K562 (cell line): ENCODE data around the gene WDR81. TPM values are rescaled to one million over a fixed set of nuclear protein-coding genes. Genes with fewer than 3 reads are reported as not detected.
A peak's percentile ranks its signal among the peaks of the same experiment; 100 is the strongest.

Experiments used
- BACH1 ChIP-seq: fragments of 200-800 bp; sonication (Bioruptor generic); IDR thresholded peaks from 2 replicates; pipeline ENCODE4 v1.6.1; 2016; ENCODE audit warnings: missing genetic modification characterization, missing compliant biosample characterization
- EP400 ChIP-seq: fragments of 450-650 bp; IDR thresholded peaks from 2 replicates; pipeline ENCODE4 v1.6.1; 2017; ENCODE audit warnings: antibody characterized with exemption, mild to moderate bottlenecking, moderate library complexity
- NR2C2 ChIP-seq, 2 experiments: fragments of 200-800 bp in 1 of 2; sonication (Bioruptor generic) in 1 of 2; sonication (generic) in 1 of 2; formaldehyde crosslinking in 1 of 2; IDR thresholded peaks; 2 replicates each; pipeline versions ENCODE4 v1.6.1 to v1.8.0; 2016 to 2022; ENCODE audit warnings: mild to moderate bottlenecking in 1 of 2, missing compliant biosample characterization in 1 of 2, missing genetic modification characterization in 1 of 2, missing genetic modification reagents in 1 of 2
- SMARCA4 ChIP-seq: fragments of 450-650 bp; IDR thresholded peaks from 2 replicates; pipeline ENCODE4 v1.6.1; 2016
- ZEB2 ChIP-seq: fragments of 450-650 bp; IDR thresholded peaks from 2 replicates; pipeline ENCODE4 v1.6.1; 2016
- polyA plus RNA-seq, 8 experiments: library from polyadenylated mRNA; depleted of rRNA in 4 of 8; stranded (reverse) in 5 of 8; unstranded in 3 of 8; fragments of >200 nt; fragmentation: Nextera tagmentation in 2 of 8; fragmentation: Illumina TruSeq in 1 of 8; extraction: Ambion mirVana in 2 of 8; extraction: Trizol in 1 of 8; gene quantifications; 2 replicates each; pipeline versions ENCODE4 v1.2.1 to v1.2.3, GENCODE V29; 2011 to 2014; ENCODE audit warnings: inconsistent platforms in 1 of 8, missing spikeins in 1 of 8
- total RNA-seq, 7 experiments: library from RNA; depleted of rRNA in 6 of 7; stranded (reverse); fragments of >200 nt in 6 of 7; fragmentation: Illumina TruSeq in 2 of 7; extraction: Trizol in 2 of 7; gene quantifications; 2 replicates each; pipeline versions ENCODE4 v1.2.1 to v1.2.3, GENCODE V29; 2011 to 2021; ENCODE audit warnings: low replicate concordance in 1 of 7
- TF ChIP-seq, protein P1 (sequence below), 2 experiments: IDR thresholded peaks; 2 replicates each; pipeline ENCODE4 v1.6.1; 2012; ENCODE audit warnings: improper control_type of control experiment in 2 of 2, low read depth in 2 of 2, low read length in 2 of 2, borderline replicate concordance in 1 of 2
- TF ChIP-seq, protein P2 (sequence below): fragments of 150-350 bp; conservative IDR thresholded peaks from 2 replicates; pipeline ENCODE4 v1.6.1; 2014; ENCODE audit warnings: low read length
- TF ChIP-seq, protein P3 (sequence below), 2 experiments: fragments of 450-650 bp; formaldehyde crosslinking in 1 of 2; IDR thresholded peaks; 2 replicates each; pipeline versions ENCODE4 v1.4.0 to v1.6.1; 2014 to 2020; ENCODE audit warnings: mild to moderate bottlenecking in 2 of 2, borderline replicate concordance in 1 of 2, low read depth in 1 of 2
- TF ChIP-seq, protein P4 (sequence below): sonication (generic); formaldehyde crosslinking; IDR thresholded peaks from 2 replicates; pipeline ENCODE4 v1.8.0; 2022; ENCODE audit warnings: missing genetic modification reagents, mild to moderate bottlenecking, borderline replicate concordance

Gene WDR81
- total and polyA plus RNA-seq, 9 of the 15 experiments (the other 6 are each of a cell fraction or from before 2014, with no cell fraction given), result 0.01 to 17.1 (median 3.3) TPM

DNA sequence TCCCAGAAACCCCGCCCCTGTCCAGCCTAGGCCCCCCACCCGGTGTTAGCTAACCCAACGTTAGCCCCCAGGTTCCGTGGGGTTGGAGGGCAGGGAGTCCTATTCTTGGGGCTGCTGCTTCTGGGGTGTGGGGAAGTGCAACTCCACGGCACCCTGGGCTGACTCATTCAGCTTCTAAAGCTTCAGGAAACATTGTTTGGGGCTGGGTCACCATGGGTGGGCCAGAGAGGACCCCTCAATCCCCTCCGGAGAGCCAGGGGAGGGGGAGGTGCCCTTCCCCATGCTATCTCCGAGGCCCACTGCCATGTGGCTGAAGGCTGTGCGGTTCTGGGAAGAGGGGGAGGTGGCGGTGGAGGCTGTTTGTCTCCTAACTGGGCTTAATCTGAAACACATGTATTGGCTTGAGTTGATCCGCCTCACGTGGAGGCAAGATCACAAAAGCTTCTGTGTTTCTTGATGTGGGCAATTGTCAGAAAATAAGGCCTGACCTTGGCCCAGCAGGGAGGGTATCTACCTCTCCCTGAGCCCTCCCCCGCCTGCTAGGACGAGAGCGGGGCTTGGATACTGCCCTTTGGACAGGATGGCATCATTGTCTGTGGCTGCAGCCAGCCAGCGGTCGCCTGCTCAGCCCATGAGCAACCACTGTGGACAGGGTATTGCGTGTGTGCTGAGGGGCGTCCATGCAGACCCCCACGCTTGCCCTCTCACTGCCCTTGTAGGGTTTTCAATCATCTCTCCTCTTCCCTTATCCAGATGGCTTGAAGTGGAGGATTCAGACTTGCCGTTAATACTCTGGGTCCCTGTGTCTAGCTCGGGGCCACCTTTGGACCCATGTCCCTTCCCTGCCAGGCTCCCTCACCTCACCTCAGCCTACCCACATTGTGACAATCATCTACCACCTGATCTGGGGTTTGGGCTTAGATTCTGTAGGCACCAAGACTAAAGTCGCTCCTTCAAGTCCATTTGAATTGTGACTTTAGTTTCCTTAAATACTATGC is 38.7 kb downstream of the WDR81 start (continued):
- TF ChIP-seq, protein P1, sequence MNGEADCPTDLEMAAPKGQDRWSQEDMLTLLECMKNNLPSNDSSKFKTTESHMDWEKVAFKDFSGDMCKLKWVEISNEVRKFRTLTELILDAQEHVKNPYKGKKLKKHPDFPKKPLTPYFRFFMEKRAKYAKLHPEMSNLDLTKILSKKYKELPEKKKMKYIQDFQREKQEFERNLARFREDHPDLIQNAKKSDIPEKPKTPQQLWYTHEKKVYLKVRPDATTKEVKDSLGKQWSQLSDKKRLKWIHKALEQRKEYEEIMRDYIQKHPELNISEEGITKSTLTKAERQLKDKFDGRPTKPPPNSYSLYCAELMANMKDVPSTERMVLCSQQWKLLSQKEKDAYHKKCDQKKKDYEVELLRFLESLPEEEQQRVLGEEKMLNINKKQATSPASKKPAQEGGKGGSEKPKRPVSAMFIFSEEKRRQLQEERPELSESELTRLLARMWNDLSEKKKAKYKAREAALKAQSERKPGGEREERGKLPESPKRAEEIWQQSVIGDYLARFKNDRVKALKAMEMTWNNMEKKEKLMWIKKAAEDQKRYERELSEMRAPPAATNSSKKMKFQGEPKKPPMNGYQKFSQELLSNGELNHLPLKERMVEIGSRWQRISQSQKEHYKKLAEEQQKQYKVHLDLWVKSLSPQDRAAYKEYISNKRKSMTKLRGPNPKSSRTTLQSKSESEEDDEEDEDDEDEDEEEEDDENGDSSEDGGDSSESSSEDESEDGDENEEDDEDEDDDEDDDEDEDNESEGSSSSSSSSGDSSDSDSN (IDR thresholded peaks at IDR 0.05; ENCODE audit: borderline replicate concordance in 1 of 2, low read depth in 2 of 2, low read length in 2 of 2), result no peak
- peak; percentile 90; the same call in 1 of the 2 replicates for TF ChIP-seq EP400
- no peak for TF ChIP-seq ZEB2
- TF ChIP-seq NR2C2 (CRISPR knock-in tag; IDR thresholded peaks at IDR 0.05), result no peak
- 0 out of 2 replicates have a peak, but pooled peaks have one; percentile 37 for TF ChIP-seq NR2C2 (tag; IDR thresholded peaks at IDR 0.05)
- TF ChIP-seq, protein P2, sequence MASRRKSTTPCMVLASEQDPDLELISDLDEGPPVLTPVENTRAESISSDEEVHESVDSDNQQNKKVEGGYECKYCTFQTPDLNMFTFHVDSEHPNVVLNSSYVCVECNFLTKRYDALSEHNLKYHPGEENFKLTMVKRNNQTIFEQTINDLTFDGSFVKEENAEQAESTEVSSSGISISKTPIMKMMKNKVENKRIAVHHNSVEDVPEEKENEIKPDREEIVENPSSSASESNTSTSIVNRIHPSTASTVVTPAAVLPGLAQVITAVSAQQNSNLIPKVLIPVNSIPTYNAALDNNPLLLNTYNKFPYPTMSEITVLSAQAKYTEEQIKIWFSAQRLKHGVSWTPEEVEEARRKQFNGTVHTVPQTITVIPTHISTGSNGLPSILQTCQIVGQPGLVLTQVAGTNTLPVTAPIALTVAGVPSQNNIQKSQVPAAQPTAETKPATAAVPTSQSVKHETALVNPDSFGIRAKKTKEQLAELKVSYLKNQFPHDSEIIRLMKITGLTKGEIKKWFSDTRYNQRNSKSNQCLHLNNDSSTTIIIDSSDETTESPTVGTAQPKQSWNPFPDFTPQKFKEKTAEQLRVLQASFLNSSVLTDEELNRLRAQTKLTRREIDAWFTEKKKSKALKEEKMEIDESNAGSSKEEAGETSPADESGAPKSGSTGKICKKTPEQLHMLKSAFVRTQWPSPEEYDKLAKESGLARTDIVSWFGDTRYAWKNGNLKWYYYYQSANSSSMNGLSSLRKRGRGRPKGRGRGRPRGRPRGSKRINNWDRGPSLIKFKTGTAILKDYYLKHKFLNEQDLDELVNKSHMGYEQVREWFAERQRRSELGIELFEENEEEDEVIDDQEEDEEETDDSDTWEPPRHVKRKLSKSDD, result no peak
- TF ChIP-seq, protein P3, sequence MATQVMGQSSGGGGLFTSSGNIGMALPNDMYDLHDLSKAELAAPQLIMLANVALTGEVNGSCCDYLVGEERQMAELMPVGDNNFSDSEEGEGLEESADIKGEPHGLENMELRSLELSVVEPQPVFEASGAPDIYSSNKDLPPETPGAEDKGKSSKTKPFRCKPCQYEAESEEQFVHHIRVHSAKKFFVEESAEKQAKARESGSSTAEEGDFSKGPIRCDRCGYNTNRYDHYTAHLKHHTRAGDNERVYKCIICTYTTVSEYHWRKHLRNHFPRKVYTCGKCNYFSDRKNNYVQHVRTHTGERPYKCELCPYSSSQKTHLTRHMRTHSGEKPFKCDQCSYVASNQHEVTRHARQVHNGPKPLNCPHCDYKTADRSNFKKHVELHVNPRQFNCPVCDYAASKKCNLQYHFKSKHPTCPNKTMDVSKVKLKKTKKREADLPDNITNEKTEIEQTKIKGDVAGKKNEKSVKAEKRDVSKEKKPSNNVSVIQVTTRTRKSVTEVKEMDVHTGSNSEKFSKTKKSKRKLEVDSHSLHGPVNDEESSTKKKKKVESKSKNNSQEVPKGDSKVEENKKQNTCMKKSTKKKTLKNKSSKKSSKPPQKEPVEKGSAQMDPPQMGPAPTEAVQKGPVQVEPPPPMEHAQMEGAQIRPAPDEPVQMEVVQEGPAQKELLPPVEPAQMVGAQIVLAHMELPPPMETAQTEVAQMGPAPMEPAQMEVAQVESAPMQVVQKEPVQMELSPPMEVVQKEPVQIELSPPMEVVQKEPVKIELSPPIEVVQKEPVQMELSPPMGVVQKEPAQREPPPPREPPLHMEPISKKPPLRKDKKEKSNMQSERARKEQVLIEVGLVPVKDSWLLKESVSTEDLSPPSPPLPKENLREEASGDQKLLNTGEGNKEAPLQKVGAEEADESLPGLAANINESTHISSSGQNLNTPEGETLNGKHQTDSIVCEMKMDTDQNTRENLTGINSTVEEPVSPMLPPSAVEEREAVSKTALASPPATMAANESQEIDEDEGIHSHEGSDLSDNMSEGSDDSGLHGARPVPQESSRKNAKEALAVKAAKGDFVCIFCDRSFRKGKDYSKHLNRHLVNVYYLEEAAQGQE (IDR thresholded peaks at IDR 0.05; ENCODE audit: borderline replicate concordance), result 0 out of 2 replicates have a peak, but pooled peaks have one; percentile 4
- TF ChIP-seq, protein P3 (CRISPR knock-in tag; IDR thresholded peaks at IDR 0.05; ENCODE audit: low read depth), result no peak
- TF ChIP-seq BACH1 (tag), result no peak
- TF ChIP-seq, protein P4, sequence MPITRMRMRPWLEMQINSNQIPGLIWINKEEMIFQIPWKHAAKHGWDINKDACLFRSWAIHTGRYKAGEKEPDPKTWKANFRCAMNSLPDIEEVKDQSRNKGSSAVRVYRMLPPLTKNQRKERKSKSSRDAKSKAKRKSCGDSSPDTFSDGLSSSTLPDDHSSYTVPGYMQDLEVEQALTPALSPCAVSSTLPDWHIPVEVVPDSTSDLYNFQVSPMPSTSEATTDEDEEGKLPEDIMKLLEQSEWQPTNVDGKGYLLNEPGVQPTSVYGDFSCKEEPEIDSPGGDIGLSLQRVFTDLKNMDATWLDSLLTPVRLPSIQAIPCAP (CRISPR knock-in tag), result no peak
- peak; percentile 32; the same call in 1 of the 2 replicates for TF ChIP-seq SMARCA4
